NCI-H748 (cell line): Measurements from ENCODE around the gene ZBTB46.
"Not testable (repeated sequence)": the region's sequence is repeated elsewhere in the genome, so short reads cannot be mapped to it uniquely, and the experiment has no call there.

Source experiments
- DNase-seq: peaks from one replicate; lab custom pipeline; 2025; ENCODE audit not compliant: unreplicated experiment; lab: John Stamatoyannopoulos, UW

ZBTB46 gene

GRCh38 chr20:63790572-63791168 lies 40.4 kb downstream of the ZBTB46 start:
- no peak for DNase-seq

- no peak for DNase-seq
Observed at GRCh38 chr20:63789836-63790571, 41.1 kb downstream of the ZBTB46 start.

- no peak for DNase-seq
Observed at GRCh38 chr20:63787749-63788148, 43.3 kb downstream of the ZBTB46 start.

- DNase-seq: no peak
Observed at GRCh38 chr20:63787302-63787701, 43.8 kb downstream of the ZBTB46 start.

GRCh38 chr20:63785691-63786131 lies 45.4 kb downstream of the ZBTB46 start:
- DNase-seq: no peak

- DNase-seq: no peak
Observed at GRCh38 chr20:63783970-63784369, 47.1 kb downstream of the ZBTB46 start.

- no peak for DNase-seq
Observed at GRCh38 chr20:63782521-63782971, 48.5 kb downstream of the ZBTB46 start.

GRCh38 chr20:63782051-63782471 lies 49.0 kb downstream of the ZBTB46 start:
- DNase-seq: no peak

- no peak for DNase-seq
Observed at GRCh38 chr20:63781181-63781580, 49.9 kb downstream of the ZBTB46 start.

- DNase-seq: no peak
Observed at GRCh38 chr20:63778857-63779256, 52.2 kb downstream of the ZBTB46 start.

GRCh38 chr20:63778034-63778752 lies 52.9 kb downstream of the ZBTB46 start:
- no peak for DNase-seq

GRCh38 chr20:63777614-63778013 lies 53.5 kb downstream of the ZBTB46 start:
- no peak for DNase-seq

- DNase-seq: not testable (repeated sequence)
Observed at GRCh38 chr20:63776875-63777274, 54.2 kb downstream of the ZBTB46 start.

- no peak for DNase-seq
Observed at GRCh38 chr20:63775096-63775978, 55.7 kb downstream of the ZBTB46 start.

- no peak for DNase-seq
Observed at GRCh38 chr20:63774306-63774705, 56.8 kb downstream of the ZBTB46 start.

- DNase-seq: no peak
Observed at GRCh38 chr20:63773571-63774241, 57.4 kb downstream of the ZBTB46 start.

- no peak for DNase-seq
Observed at GRCh38 chr20:63772781-63773518, 58.1 kb downstream of the ZBTB46 start.

- DNase-seq: no peak
Observed at GRCh38 chr20:63771046-63771707, 59.9 kb downstream of the ZBTB46 start.

GRCh38 chr20:63769891-63770474 lies 61.1 kb downstream of the ZBTB46 start:
- DNase-seq: no peak
